Vagina (tissue), 2 donors: ENCODE results near the gene CD81. TPM values are rescaled to one million over a fixed set of nuclear protein-coding genes. Genes with fewer than 3 reads are reported as not detected.

ENCODE experiments used
- DNase-seq, 2 donors: peaks; one replicate each; pipeline ENCODE4 v3.0.0-alpha.2; 2017; ENCODE audit errors: extremely low spot score in 2 of 2
- H3K27ac ChIP-seq: fragments of 200-600 bp; sonication (generic); one replicate; pipeline ENCODE4 v1.5.1; 2019
- H3K27me3 ChIP-seq: fragments of 200-600 bp; sonication (generic); one replicate; pipeline ENCODE4 v1.5.1; 2019
- H3K36me3 ChIP-seq, 2 donors: fragments of 200-600 bp; sonication (generic); one replicate each; pipeline ENCODE4 v1.5.1; 2017 to 2019
- H3K4me1 ChIP-seq: fragments of 200-600 bp; sonication (generic); one replicate; pipeline ENCODE4 v1.5.1; 2019
- H3K4me3 ChIP-seq, 2 donors: fragments of 200-600 bp; sonication (generic); 1 replicate in 1 of 2; 2 replicates in 1 of 2; pipeline ENCODE4 v1.5.1; 2016 to 2019
- H3K9me3 ChIP-seq: fragments of 200-600 bp; sonication (generic); one replicate; pipeline ENCODE4 v1.5.1; 2019
- CTCF ChIP-seq, 3 experiments: fragments of 450-650 bp in 2 of 3; fragments of 200-600 bp in 1 of 3; sonication (generic) in 1 of 3; IDR thresholded peaks; one replicate each; pipeline ENCODE4 v1.5.1; 2017 to 2019; ENCODE audit warnings: antibody characterized with exemption in 3 of 3, mild to moderate bottlenecking in 2 of 3, moderate library complexity in 2 of 3
- POLR2A ChIP-seq, 2 donors: fragments of 450-650 bp; IDR thresholded peaks; one replicate each; pipeline ENCODE4 v1.6.1; 2017; ENCODE audit warnings: antibody characterized with exemption in 2 of 2, mild to moderate bottlenecking in 2 of 2, moderate library complexity in 2 of 2
- POLR2AphosphoS5 ChIP-seq, 2 donors: sonication (generic); formaldehyde crosslinking; IDR thresholded peaks; one replicate each; pipeline ENCODE4 v1.9.0; 2017; ENCODE audit warnings: antibody characterized with exemption in 2 of 2, mild to moderate bottlenecking in 2 of 2, low read depth in 1 of 2; ENCODE audit not compliant: insufficient read depth in 1 of 2
- intact Hi-C: fragments of 100-400 bp; cut with DNase I; formaldehyde crosslinking; loops from one replicate; pipeline ENCODE4 v1.15.1; 2023
- total RNA-seq: library from RNA; depleted of rRNA; stranded (reverse); fragments of >200 nt; gene quantifications from one replicate; pipeline ENCODE4 v1.2.3, GENCODE V29; 2016

The CD81 gene
- total RNA-seq, 1 donor from 2014 or later = 526 TPM

GRCh38 chr11:2415601-2416380 lies 38.7 kb downstream of the CD81 start:
- DNase-seq = no peak
- intact Hi-C loops = no loop called here
- H3K9me3 ChIP-seq = no peaks in the 10 kb centered on the region
- H3K36me3 ChIP-seq = no peaks in the 10 kb centered on the region
- peaks cover 12% of the 10 kb centered on the region for H3K4me1 ChIP-seq
- no peak overlapping the region for H3K4me3 ChIP-seq
- H3K27me3 ChIP-seq = no peaks in the 10 kb centered on the region
- no peak overlapping the region for H3K27ac ChIP-seq
- TF ChIP-seq CTCF (IDR thresholded peaks at IDR 0.05) (no peak), POLR2AphosphoS5 (IDR thresholded peaks at IDR 0.05; ENCODE audit: insufficient read depth in 1 of 2, low read depth in 1 of 2) (no peak), POLR2A (IDR thresholded peaks at IDR 0.05) (no peak)

GRCh38 chr11:2416765-2417164 lies 39.7 kb downstream of the CD81 start:
- H3K9me3 ChIP-seq = no peaks in the 10 kb centered on the region
- intact Hi-C loops = loop anchor here (1.0 kb wide), 1 partner anchor 250 kb away; no protein-coding TSS in a partner anchor
- H3K4me1 ChIP-seq = peaks cover 15% of the 10 kb centered on the region
- H3K4me3 ChIP-seq = no peak overlapping the region
- H3K36me3 ChIP-seq = no peaks in the 10 kb centered on the region
- H3K27ac ChIP-seq = no peak overlapping the region
- no peak for TF ChIP-seq POLR2AphosphoS5 (IDR thresholded peaks at IDR 0.05; ENCODE audit: insufficient read depth in 1 of 2, low read depth in 1 of 2)
- no peak for TF ChIP-seq CTCF (IDR thresholded peaks at IDR 0.05)
- no peak for TF ChIP-seq POLR2A (IDR thresholded peaks at IDR 0.05)
- no peak for DNase-seq
- H3K27me3 ChIP-seq = no peaks in the 10 kb centered on the region

- no peak overlapping the region for H3K27ac ChIP-seq
- no peaks in the 10 kb centered on the region for H3K9me3 ChIP-seq
- H3K36me3 ChIP-seq = no peaks in the 10 kb centered on the region
- TF ChIP-seq POLR2A (IDR thresholded peaks at IDR 0.05) (no peak), CTCF (IDR thresholded peaks at IDR 0.05) (no peak), POLR2AphosphoS5 (IDR thresholded peaks at IDR 0.05; ENCODE audit: insufficient read depth in 1 of 2, low read depth in 1 of 2) (no peak)
- intact Hi-C loops = loop anchor here (1.0 kb wide), 1 partner anchor 252 kb away; no protein-coding TSS in a partner anchor
- H3K4me3 ChIP-seq = no peak overlapping the region
- DNase-seq = no peak
- no peaks in the 10 kb centered on the region for H3K27me3 ChIP-seq
- peaks cover 15% of the 10 kb centered on the region for H3K4me1 ChIP-seq
These were observed 41.0 kb downstream of the CD81 start for GRCh38 chr11:2417856-2418692.

GRCh38 chr11:2418693-2419360 lies 41.7 kb downstream of the CD81 start:
- H3K36me3 ChIP-seq = no peaks in the 10 kb centered on the region
- H3K9me3 ChIP-seq = no peaks in the 10 kb centered on the region
- H3K4me1 ChIP-seq = peaks cover 15% of the 10 kb centered on the region
- H3K27ac ChIP-seq = no peak overlapping the region
- DNase-seq = no peak
- no peak overlapping the region for H3K4me3 ChIP-seq
- intact Hi-C loops = no loop called here
- no peak for TF ChIP-seq POLR2AphosphoS5 (IDR thresholded peaks at IDR 0.05; ENCODE audit: insufficient read depth in 1 of 2, low read depth in 1 of 2)
- no peak for TF ChIP-seq POLR2A (IDR thresholded peaks at IDR 0.05)
- no peak for TF ChIP-seq CTCF (IDR thresholded peaks at IDR 0.05)
- no peaks in the 10 kb centered on the region for H3K27me3 ChIP-seq
